Choroid plexus epithelial cell (primary cell): ENCODE data around the gene TM4SF20.
"Not testable (repeated sequence)": the region's sequence is repeated elsewhere in the genome, so short reads cannot be mapped to it uniquely, and the experiment has no call there.

ENCODE experiments used
- DNase-seq: peaks from one replicate; pipeline ENCODE4 v3.0.0-alpha.2; 2010; ENCODE audit warnings: low read depth
- H3K4me3 ChIP-seq: 2 replicates; pipeline ENCODE4 v1.5.1; 2011; ENCODE audit warnings: low read depth, mild to moderate bottlenecking, control low read depth, low read length, moderate library complexity
- CTCF ChIP-seq: conservative IDR thresholded peaks from 2 replicates; pipeline ENCODE4 v1.5.1; 2011; ENCODE audit warnings: low read depth, mild to moderate bottlenecking, control low read depth, inconsistent platforms, low read length, moderate library complexity

Gene TM4SF20

GRCh38 chr2:227368574-227368973 is 10.5 kb downstream of the TM4SF20 start:
- H3K4me3 ChIP-seq = no peak overlapping the region
- TF ChIP-seq CTCF = no peak
- no peak for DNase-seq

- TF ChIP-seq CTCF = no peak
- no peak for DNase-seq
- no peak overlapping the region for H3K4me3 ChIP-seq
Observed at GRCh38 chr2:227367427-227367795, 11.7 kb downstream of the TM4SF20 start.

- no peak overlapping the region for H3K4me3 ChIP-seq
- no peak for TF ChIP-seq CTCF
Observed at GRCh38 chr2:227366769-227367426, 12.2 kb downstream of the TM4SF20 start.

GRCh38 chr2:227365833-227366232 is 13.3 kb downstream of the TM4SF20 start:
- DNase-seq = peak; percentile 50
- H3K4me3 ChIP-seq = no peak overlapping the region
- TF ChIP-seq CTCF = no peak

More at GRCh38 chr2:227366769-227367426, 12.2 kb downstream of the TM4SF20 start:
- DNase-seq = peak; percentile 95

- peak; percentile 88 for DNase-seq
- not testable (repeated sequence) for H3K4me3 ChIP-seq
Observed at GRCh38 chr2:227364585-227365263, 14.4 kb downstream of the TM4SF20 start.

GRCh38 chr2:227363756-227364155 is 15.3 kb downstream of the TM4SF20 start:
- peak; percentile 50 for DNase-seq
- peak; percentile 46 for TF ChIP-seq CTCF
- H3K4me3 ChIP-seq = no peak overlapping the region

- no peak for TF ChIP-seq CTCF
- peak; percentile 78 for DNase-seq
- no peak overlapping the region for H3K4me3 ChIP-seq
Observed at GRCh38 chr2:227360351-227360750, 18.8 kb downstream of the TM4SF20 start.
